HepG2 (cell line): ENCODE results near the gene ERBB4. TPM values are rescaled to one million over a fixed set of nuclear protein-coding genes. Genes with fewer than 3 reads are reported as not detected.

Experiments used
- ATAC-seq: fragments of 200-7000 bp; cut with Tn5 transposase; 3 replicates; pipeline ENCODE4 v1.9.1; 2020; ENCODE audit warnings: mild to moderate bottlenecking, moderate library complexity
- BruUV-seq: library from RNA; stranded (reverse); fragments of 400-500 nt; replicated peaks from 2 replicates; lab custom pipeline; 2021; lab: Mats Ljungman, UMichigan
- CTCF ChIA-PET: fragments of 300-600 bp; formaldehyde crosslinking; extraction: SDS; loops from one replicate; lab custom pipeline; 2021; ENCODE audit warnings: low total read pairs, inconsistent platforms, low intra/inter-chr PET ratio; lab: Yijun Ruan, JAX
- POLR2A ChIA-PET: fragments of 350-600 bp; sonication (Branson Sonifier 250); formaldehyde crosslinking; loops from one replicate; lab custom pipeline; 2020; ENCODE audit warnings: antibody characterized with exemption, inconsistent platforms; lab: Yijun Ruan, JAX
- DNase-seq: peaks from one replicate; pipeline ENCODE4 v3.0.0-alpha.2; 2015; ENCODE audit warnings: low spot score
- FAIRE-seq: peaks from 3 replicates; lab custom pipeline; 2011; peaks lifted over from hg19 to GRCh38; lab: Jason Lieb, UNC
- H2AFZ ChIP-seq: one replicate; pipeline ENCODE4 v1.6.1; 2011; ENCODE audit warnings: low read length, inconsistent platforms
- H3K27ac ChIP-seq: fragments of 300-600 bp; 3 replicates; pipeline ENCODE4 v1.8.0; 2011; ENCODE audit warnings: mixed run types, mild to moderate bottlenecking, mixed read lengths, low read length, inconsistent platforms; ENCODE audit not compliant: insufficient read depth; ENCODE audit errors: extremely low read length
- H3K27me3 ChIP-seq, 2 experiments: fragments of 200-600 bp in 1 of 2; 2 replicates in 1 of 2; 3 replicates in 1 of 2; pipeline versions ENCODE4 v1.6.0 to v1.8.0; 2011; ENCODE audit warnings: low read length in 2 of 2, mild to moderate bottlenecking in 2 of 2, moderate library complexity in 2 of 2, inconsistent platforms in 1 of 2; ENCODE audit not compliant: insufficient read depth in 2 of 2, control insufficient read depth in 1 of 2
- H3K36me3 ChIP-seq, 2 experiments: fragments of 200-600 bp in 1 of 2; replicated peaks in 1 of 2; 2 replicates in 1 of 2; 3 replicates in 1 of 2; pipeline versions ENCODE4 v1.5.1 to v1.8.0; 2011; ENCODE audit warnings: low read length in 2 of 2, inconsistent platforms in 1 of 2; ENCODE audit not compliant: insufficient read depth in 2 of 2, control insufficient read depth in 1 of 2
- H3K4me1 ChIP-seq: 2 replicates; pipeline ENCODE4 v1.5.1; 2012; ENCODE audit warnings: low read length, inconsistent platforms; ENCODE audit not compliant: insufficient read depth
- H3K4me2 ChIP-seq: 2 replicates; pipeline ENCODE4 v1.6.0; 2011; ENCODE audit warnings: low read depth, low read length, inconsistent platforms
- H3K4me3 ChIP-seq, 3 experiments: fragments of 200-600 bp in 1 of 3; sonication (generic), shearing (Covaris generic) in 1 of 3; replicated peaks in 1 of 3; 2 replicates each; pipeline ENCODE4 v1.5.1; 2011 to 2016; ENCODE audit warnings: low read length in 3 of 3, inconsistent platforms in 2 of 3, low read depth in 2 of 3, mild to moderate bottlenecking in 2 of 3, control low read depth in 1 of 3, mixed read lengths in 1 of 3; ENCODE audit not compliant: insufficient read depth in 1 of 3
- H3K79me2 ChIP-seq: one replicate; pipeline ENCODE4 v1.6.1; 2011; ENCODE audit warnings: low read length, inconsistent platforms; ENCODE audit not compliant: insufficient read depth
- H3K9ac ChIP-seq: 2 replicates; pipeline ENCODE4 v1.6.0; 2011; ENCODE audit warnings: mild to moderate bottlenecking, low read depth, low read length, inconsistent platforms; ENCODE audit not compliant: insufficient read depth
- H3K9me3 ChIP-seq: 2 replicates; pipeline ENCODE4 v1.5.1; 2012; ENCODE audit warnings: mild to moderate bottlenecking, low read length
- H4K20me1 ChIP-seq: 2 replicates; pipeline ENCODE4 v1.6.0; 2011; ENCODE audit warnings: inconsistent platforms, mild to moderate bottlenecking, low read length, moderate library complexity; ENCODE audit not compliant: insufficient read depth
- FOXA3 ChIP-seq: IDR thresholded peaks from 2 replicates; pipeline ENCODE4 v1.6.1; 2016; ENCODE audit warnings: missing genetic modification reagents, missing compliant biosample characterization
- MATR3 ChIP-seq: sonication (generic); formaldehyde crosslinking; IDR thresholded peaks from 2 replicates; pipeline ENCODE4 v1.4.0; 2020; ENCODE audit warnings: missing genetic modification reagents
- PTBP1 ChIP-seq: fragments of 200-400 bp; formaldehyde crosslinking; IDR thresholded peaks from 2 replicates; pipeline ENCODE4 v1.6.1; 2018; ENCODE audit warnings: low read length, low read depth; ENCODE audit not compliant: poor library complexity, severe bottlenecking
- STAG1 ChIP-seq: sonication (generic); formaldehyde crosslinking; IDR thresholded peaks from 2 replicates; pipeline ENCODE4 v1.4.0; 2020; ENCODE audit warnings: missing genetic modification reagents
- ZNF205 ChIP-seq: IDR thresholded peaks from 2 replicates; pipeline ENCODE4 v1.6.1; 2018; ENCODE audit warnings: missing biosample characterization, missing genetic modification reagents
- ZNF367 ChIP-seq: sonication (generic); formaldehyde crosslinking; IDR thresholded peaks from 2 replicates; pipeline ENCODE4 v1.4.0; 2020; ENCODE audit warnings: missing genetic modification reagents, borderline replicate concordance
- ZNF777 ChIP-seq: sonication (generic); formaldehyde crosslinking; IDR thresholded peaks from 2 replicates; pipeline ENCODE4 v1.4.0; 2020; ENCODE audit warnings: missing genetic modification reagents
- in situ Hi-C: cut with HindIII; loops from 2 replicates; pipeline ENCODE4 v1.10.0; 2017; ENCODE audit warnings: low pct_unique_long_range_greater_than_20kb; ENCODE audit not compliant: extremely low pct_ligation_motif_present
- intact Hi-C: fragments of 100-400 bp; cut with micrococcal nuclease; formaldehyde crosslinking; loops from one replicate; pipeline ENCODE4 v1.10.0; 2022; ENCODE audit not compliant: unreplicated experiment
- polyA plus RNA-seq, 8 experiments: library from polyadenylated mRNA; depleted of rRNA in 3 of 8; stranded (reverse) in 7 of 8; unstranded in 1 of 8; fragments of >200 nt; fragmentation: Illumina TruSeq in 4 of 8; extraction: Trizol in 4 of 8; gene quantifications; 2 replicates each; pipeline versions ENCODE4 v1.2.1 to v1.2.3, GENCODE V29; 2011 to 2016; ENCODE audit warnings: low read depth in 4 of 8, missing spikeins in 1 of 8, mixed read lengths in 1 of 8; ENCODE audit not compliant: insufficient read depth in 1 of 8
- total RNA-seq, 5 experiments: library from RNA; depleted of rRNA; stranded (reverse); fragments of >200 nt; fragmentation: Illumina TruSeq; extraction: Trizol; gene quantifications; 2 replicates each; pipeline ENCODE4 v1.2.3, GENCODE V29; 2016; ENCODE audit warnings: low read depth in 1 of 5
- TF ChIP-seq, protein P1 (sequence below), 2 experiments: sonication (generic) in 1 of 2; formaldehyde crosslinking in 1 of 2; IDR thresholded peaks; 2 replicates each; pipeline versions ENCODE4 v1.5.1 to v1.6.1; 2011 to 2020; ENCODE audit warnings: borderline replicate concordance in 1 of 2, low read depth in 1 of 2, low read length in 1 of 2, mild to moderate bottlenecking in 1 of 2, missing genetic modification reagents in 1 of 2, moderate library complexity in 1 of 2
- TF ChIP-seq, protein P2 (sequence below): IDR thresholded peaks from 2 replicates; pipeline ENCODE4 v1.6.1; 2016; ENCODE audit warnings: mild to moderate bottlenecking
- TF ChIP-seq, protein P3 (sequence below): sonication (generic); formaldehyde crosslinking; IDR thresholded peaks from 2 replicates; pipeline ENCODE4 v1.8.1; 2022; ENCODE audit warnings: mild to moderate bottlenecking, missing genetic modification reagents
- TF ChIP-seq, protein P4 (sequence below): sonication (generic); formaldehyde crosslinking; IDR thresholded peaks from 2 replicates; pipeline ENCODE4 v1.8.0; 2023; ENCODE audit warnings: mild to moderate bottlenecking, missing genetic modification reagents

Gene ERBB4
- total and polyA plus RNA-seq, 2 of the 13 experiments (the other 11 are each of a cell fraction or from before 2014, with no cell fraction given) = not detected

DNA sequence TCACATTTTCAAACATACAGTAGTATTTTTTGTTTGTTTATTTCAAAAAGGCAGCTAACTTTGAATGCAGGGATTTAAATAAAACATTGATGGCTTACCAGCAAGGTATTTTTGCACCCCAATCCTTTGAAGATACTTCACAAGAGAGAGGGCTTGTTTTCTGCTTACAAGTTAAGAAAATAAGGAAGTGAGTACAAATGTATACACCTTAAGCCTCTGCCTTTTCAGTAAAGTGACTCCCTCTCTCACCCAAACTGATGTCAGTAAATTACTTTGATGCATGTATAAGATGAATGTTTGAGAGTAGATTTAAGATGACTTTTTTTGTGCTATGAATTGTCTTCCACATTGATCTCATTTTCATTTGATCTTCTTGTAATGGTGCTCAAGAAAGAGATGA lies 1162.2 kb downstream of the ERBB4 start:
- DNase-seq (no peak), FAIRE-seq (no peak), ATAC-seq (no peak)
- in situ Hi-C loops = no loop called here
- H3K4me1 ChIP-seq = no peaks in the 10 kb centered on the region
- no peaks in the 10 kb centered on the region for H3K9me3 ChIP-seq
- CTCF ChIA-PET = no interaction called here
- H3K4me2 ChIP-seq = no peak overlapping the region
- H3K4me3 ChIP-seq = no peak overlapping the region
- H3K36me3 ChIP-seq = no peaks in the 10 kb centered on the region
- no peaks in the 10 kb centered on the region for H3K27me3 ChIP-seq
- TF ChIP-seq PTBP1 (no peak), ZNF205 (CRISPR knock-in tag) (no peak), MATR3 (CRISPR knock-in tag) (no peak), ZNF777 (no peak), STAG1 (CRISPR knock-in tag) (no peak), FOXA3 (CRISPR knock-in tag) (no peak), ZNF367 (CRISPR knock-in tag) (no peak)
- TF ChIP-seq, protein P1, sequence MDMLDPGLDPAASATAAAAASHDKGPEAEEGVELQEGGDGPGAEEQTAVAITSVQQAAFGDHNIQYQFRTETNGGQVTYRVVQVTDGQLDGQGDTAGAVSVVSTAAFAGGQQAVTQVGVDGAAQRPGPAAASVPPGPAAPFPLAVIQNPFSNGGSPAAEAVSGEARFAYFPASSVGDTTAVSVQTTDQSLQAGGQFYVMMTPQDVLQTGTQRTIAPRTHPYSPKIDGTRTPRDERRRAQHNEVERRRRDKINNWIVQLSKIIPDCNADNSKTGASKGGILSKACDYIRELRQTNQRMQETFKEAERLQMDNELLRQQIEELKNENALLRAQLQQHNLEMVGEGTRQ (IDR thresholded peaks at IDR 0.05; ENCODE audit: low read depth, low read length) = no peak
- TF ChIP-seq, protein P1 (CRISPR knock-in tag; IDR thresholded peaks at IDR 0.05; ENCODE audit: borderline replicate concordance) = no peak
- TF ChIP-seq, protein P2, sequence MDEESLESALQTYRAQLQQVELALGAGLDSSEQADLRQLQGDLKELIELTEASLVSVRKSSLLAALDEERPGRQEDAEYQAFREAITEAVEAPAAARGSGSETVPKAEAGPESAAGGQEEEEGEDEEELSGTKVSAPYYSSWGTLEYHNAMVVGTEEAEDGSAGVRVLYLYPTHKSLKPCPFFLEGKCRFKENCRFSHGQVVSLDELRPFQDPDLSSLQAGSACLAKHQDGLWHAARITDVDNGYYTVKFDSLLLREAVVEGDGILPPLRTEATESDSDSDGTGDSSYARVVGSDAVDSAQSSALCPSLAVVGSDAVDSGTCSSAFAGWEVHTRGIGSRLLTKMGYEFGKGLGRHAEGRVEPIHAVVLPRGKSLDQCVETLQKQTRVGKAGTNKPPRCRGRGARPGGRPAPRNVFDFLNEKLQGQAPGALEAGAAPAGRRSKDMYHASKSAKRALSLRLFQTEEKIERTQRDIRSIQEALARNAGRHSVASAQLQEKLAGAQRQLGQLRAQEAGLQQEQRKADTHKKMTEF (CRISPR knock-in tag) = no peak
- TF ChIP-seq, protein P3, sequence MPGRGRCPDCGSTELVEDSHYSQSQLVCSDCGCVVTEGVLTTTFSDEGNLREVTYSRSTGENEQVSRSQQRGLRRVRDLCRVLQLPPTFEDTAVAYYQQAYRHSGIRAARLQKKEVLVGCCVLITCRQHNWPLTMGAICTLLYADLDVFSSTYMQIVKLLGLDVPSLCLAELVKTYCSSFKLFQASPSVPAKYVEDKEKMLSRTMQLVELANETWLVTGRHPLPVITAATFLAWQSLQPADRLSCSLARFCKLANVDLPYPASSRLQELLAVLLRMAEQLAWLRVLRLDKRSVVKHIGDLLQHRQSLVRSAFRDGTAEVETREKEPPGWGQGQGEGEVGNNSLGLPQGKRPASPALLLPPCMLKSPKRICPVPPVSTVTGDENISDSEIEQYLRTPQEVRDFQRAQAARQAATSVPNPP (CRISPR knock-in tag) = no peak
- TF ChIP-seq, protein P4, sequence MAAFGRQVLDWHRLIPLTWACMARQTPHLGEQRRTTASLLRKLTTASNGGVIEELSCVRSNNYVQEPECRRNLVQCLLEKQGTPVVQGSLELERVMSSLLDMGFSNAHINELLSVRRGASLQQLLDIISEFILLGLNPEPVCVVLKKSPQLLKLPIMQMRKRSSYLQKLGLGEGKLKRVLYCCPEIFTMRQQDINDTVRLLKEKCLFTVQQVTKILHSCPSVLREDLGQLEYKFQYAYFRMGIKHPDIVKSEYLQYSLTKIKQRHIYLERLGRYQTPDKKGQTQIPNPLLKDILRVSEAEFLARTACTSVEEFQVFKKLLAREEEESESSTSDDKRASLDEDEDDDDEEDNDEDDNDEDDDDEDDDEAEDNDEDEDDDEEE (CRISPR knock-in tag) = no peak
- H3K27ac ChIP-seq = no peak overlapping the region
- POLR2A ChIA-PET = no interaction called here
- intact Hi-C loops = no loop called here
- no peaks in the 10 kb centered on the region for H3K79me2 ChIP-seq
- no TSS peak for BruUV-seq
- H3K9ac ChIP-seq = no peak overlapping the region
- H2AFZ ChIP-seq = no peak overlapping the region
- H4K20me1 ChIP-seq = no peaks in the 10 kb centered on the region
